IMR-90 (cell line): ENCODE measurements around the gene RBM15B. TPM values are rescaled to one million over a fixed set of nuclear protein-coding genes. Genes with fewer than 3 reads are reported as not detected.
A peak's percentile ranks its signal among the peaks of the same experiment; 100 is the strongest.

ENCODE experiments used
- CTCF ChIP-seq: conservative IDR thresholded peaks from 2 replicates; pipeline ENCODE4 v1.5.1; 2012; ENCODE audit warnings: mild to moderate bottlenecking, low read depth, low read length, improper control_type of control experiment
- MAZ ChIP-seq: IDR thresholded peaks from 2 replicates; pipeline ENCODE4 v1.6.1; 2012; ENCODE audit warnings: low read depth, mild to moderate bottlenecking, low read length, improper control_type of control experiment, moderate library complexity, borderline replicate concordance
- POLR2A ChIP-seq: IDR thresholded peaks from 2 replicates; pipeline ENCODE4 v1.6.1; 2012; ENCODE audit warnings: mild to moderate bottlenecking, low read depth, low read length
- polyA plus RNA-seq, 3 experiments: library from polyadenylated mRNA; depleted of rRNA; stranded (reverse); fragments of >200 nt; gene quantifications; 2 replicates each; pipeline ENCODE4 v1.2.3, GENCODE V29; 2012; ENCODE audit warnings: low replicate concordance in 1 of 3
- total RNA-seq: library from RNA; depleted of rRNA; stranded (reverse); fragments of >200 nt; gene quantifications from 2 replicates; pipeline ENCODE4 v1.2.3, GENCODE V29; 2012

The RBM15B gene
- total and polyA plus RNA-seq, 2 of the 4 experiments (the other 2 are of a cell fraction): 16.2 to 17.4 TPM

GRCh38 chr3:51391075-51391565 lies at the start of gene RBM15B (continued):
- TF ChIP-seq CTCF (peak; percentile 95), POLR2A (peak; percentile 96), MAZ (peak; percentile 93; the same call in 1 of the 2 replicates)
